ENCODE measurements around the gene TMEM25. TPM values are rescaled to one million over a fixed set of nuclear protein-coding genes. Genes with fewer than 3 reads are reported as not detected.

The TMEM25 gene
- total RNA-seq, 1 donor from 2014 or later: 59.5 TPM

- no peaks in the 10 kb centered on the region for H3K27me3 Mint-ChIP-seq
- no peak overlapping the region for H3K27ac Mint-ChIP-seq
- H3K4me1 Mint-ChIP-seq (ENCODE audit: low read depth): peaks cover 2% of the 10 kb centered on the region
Measured at GRCh38 chr11:118536726-118537125, 5.7 kb downstream of the TMEM25 start.

DNA sequence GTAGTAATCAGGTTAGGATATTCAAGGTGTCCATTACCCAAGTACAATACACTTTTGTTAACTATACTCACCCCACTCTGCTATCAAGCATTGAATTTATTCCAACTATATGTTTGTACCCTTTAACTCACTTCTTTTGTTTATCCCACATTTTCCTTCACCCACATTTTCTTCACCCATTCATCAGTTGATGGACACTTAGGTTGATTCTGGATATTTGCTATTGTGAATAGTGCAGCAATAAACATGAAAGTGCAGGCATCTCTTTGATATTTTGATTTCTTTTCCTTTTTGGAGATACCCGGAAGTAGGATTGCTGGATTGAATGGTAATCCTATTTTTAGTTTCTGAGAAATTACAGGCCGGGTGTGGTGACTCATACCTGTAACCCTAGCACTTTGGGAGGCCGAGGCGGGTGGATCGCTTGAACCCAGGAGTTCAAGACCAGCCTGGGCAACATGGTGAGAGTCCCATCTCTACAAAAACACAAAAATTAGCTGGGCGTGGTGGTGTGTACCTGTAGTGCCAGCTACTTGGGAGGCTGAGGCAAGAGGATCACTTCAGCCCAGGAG, 6.5 kb downstream of the TMEM25 start:
- Mint-ChIP-seq H3K9me3 (ENCODE audit: low read depth) (no peaks in the 10 kb centered on the region), H3K27me3 (no peaks in the 10 kb centered on the region), H3K4me3 (ENCODE audit: low read depth) (no peak overlapping the region), H3K4me1 (ENCODE audit: low read depth) (no peaks in the 10 kb centered on the region), H3K36me3 (ENCODE audit: insufficient read depth) (peaks cover 12% of the 10 kb centered on the region), H3K27ac (no peak overlapping the region)
- TF ChIP-seq CTCF (IDR thresholded peaks at IDR 0.05; ENCODE audit: unreplicated experiment): no peak
- no peak for DNase-seq (ENCODE audit: low spot score, unreplicated experiment)

More at GRCh38 chr11:118536726-118537125, 5.7 kb downstream of the TMEM25 start:
- TF ChIP-seq CTCF (IDR thresholded peaks at IDR 0.05; ENCODE audit: unreplicated experiment): no peak
- Mint-ChIP-seq H3K4me3 (ENCODE audit: low read depth) (no peak overlapping the region), H3K9me3 (ENCODE audit: low read depth) (no peaks in the 10 kb centered on the region), H3K36me3 (ENCODE audit: insufficient read depth) (peaks cover 12% of the 10 kb centered on the region)
- no peak for DNase-seq (ENCODE audit: low spot score, unreplicated experiment)

- Mint-ChIP-seq H3K9me3 (ENCODE audit: low read depth) (no peaks in the 10 kb centered on the region), H3K4me1 (ENCODE audit: low read depth) (no peaks in the 10 kb centered on the region), H3K4me3 (ENCODE audit: low read depth) (no peak overlapping the region), H3K27ac (no peak overlapping the region), H3K27me3 (no peaks in the 10 kb centered on the region), H3K36me3 (ENCODE audit: insufficient read depth) (peaks cover 12% of the 10 kb centered on the region)
- TF ChIP-seq CTCF (IDR thresholded peaks at IDR 0.05; ENCODE audit: unreplicated experiment): no peak
- DNase-seq (ENCODE audit: low spot score, unreplicated experiment): no peak
Measured at GRCh38 chr11:118544010-118544646, 13.1 kb downstream of the TMEM25 start.

GRCh38 chr11:118544647-118545010, 13.6 kb downstream of the TMEM25 start:
- no peak for TF ChIP-seq CTCF (IDR thresholded peaks at IDR 0.05; ENCODE audit: unreplicated experiment)
- Mint-ChIP-seq H3K4me3 (ENCODE audit: low read depth) (no peak overlapping the region), H3K27ac (no peak overlapping the region), H3K27me3 (no peaks in the 10 kb centered on the region), H3K4me1 (ENCODE audit: low read depth) (no peaks in the 10 kb centered on the region), H3K36me3 (ENCODE audit: insufficient read depth) (peaks cover 12% of the 10 kb centered on the region), H3K9me3 (ENCODE audit: low read depth) (no peaks in the 10 kb centered on the region)
- DNase-seq (ENCODE audit: low spot score, unreplicated experiment): no peak

- Mint-ChIP-seq H3K4me3 (ENCODE audit: low read depth) (no peak overlapping the region), H3K27ac (no peak overlapping the region), H3K27me3 (no peaks in the 10 kb centered on the region), H3K9me3 (ENCODE audit: low read depth) (no peaks in the 10 kb centered on the region), H3K36me3 (ENCODE audit: insufficient read depth) (peaks cover 10% of the 10 kb centered on the region), H3K4me1 (ENCODE audit: low read depth) (no peaks in the 10 kb centered on the region)
- no peak for DNase-seq (ENCODE audit: low spot score, unreplicated experiment)
- TF ChIP-seq CTCF (IDR thresholded peaks at IDR 0.05; ENCODE audit: unreplicated experiment): no peak
Measured at GRCh38 chr11:118545533-118545932, 14.5 kb downstream of the TMEM25 start.

Measured in progenitor cell of endocrine pancreas (in vitro differentiated cells).